ENCODE results near the gene CDK16. TPM values are rescaled to one million over a fixed set of nuclear protein-coding genes. Genes with fewer than 3 reads are reported as not detected.
A peak's percentile ranks its signal among the peaks of the same experiment; 100 is the strongest.

The CDK16 gene
- total and polyA plus RNA-seq, 2 donors (not counting 1 experiment from before 2014, with no cell fraction given) = 57.6 to 104 TPM

DNA sequence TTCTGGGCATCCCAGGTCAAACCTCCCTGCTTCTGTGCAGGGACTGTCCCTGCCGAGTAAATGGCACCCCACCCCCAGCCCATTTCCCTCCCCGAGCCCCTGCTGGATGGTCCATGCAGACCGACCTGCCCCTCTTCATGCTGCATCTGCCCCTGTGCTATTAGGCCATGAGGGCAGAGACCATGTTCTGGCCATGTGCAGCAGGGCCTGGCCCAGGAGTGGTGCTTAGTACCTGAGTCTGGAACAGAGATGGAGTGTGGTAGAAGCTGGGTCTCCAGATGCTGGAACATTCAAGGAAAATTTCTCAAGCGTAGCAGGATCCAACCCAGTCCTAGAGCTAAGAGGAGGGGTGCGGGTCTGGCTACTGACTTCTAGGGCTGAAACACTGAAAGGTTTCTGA is 40.1 kb upstream of the CDK16 start:
- DNase-seq (ENCODE audit: low read depth in 2 of 2) = no peak
- Histone ChIP-seq H3K4me3 (replicated peaks in 1 of 4; ENCODE audit: control extremely low read depth in 1 of 4, insufficient read depth in 1 of 4, low read depth in 3 of 4, low read length in 4 of 4) (no peak overlapping the region), H3K4me2 (ENCODE audit: extremely low read depth, insufficient read depth, low read length) (no peak overlapping the region), H3K9me3 (ENCODE audit: control insufficient read depth, insufficient read depth, low read depth, low read length) (no peaks in the 10 kb centered on the region), H3K36me3 (ENCODE audit: control insufficient read depth, insufficient read depth, low read length) (peaks cover 7% of the 10 kb centered on the region), H4K20me1 (ENCODE audit: control insufficient read depth, extremely low read depth, insufficient read depth, low read length) (no peaks in the 10 kb centered on the region), H3K9ac (ENCODE audit: insufficient read depth, low read length) (no peak overlapping the region), H3K27ac (ENCODE audit: insufficient read depth, low read length) (no peak overlapping the region), H3K27me3 (ENCODE audit: control insufficient read depth, insufficient read depth, low read length) (no peaks in the 10 kb centered on the region), H2AFZ (ENCODE audit: low read length) (no peak overlapping the region), H3K4me1 (ENCODE audit: control insufficient read depth, extremely low read depth, insufficient read depth, low read length) (no peaks in the 10 kb centered on the region), H3K79me2 (ENCODE audit: control insufficient read depth, insufficient read depth, low read length) (no peaks in the 10 kb centered on the region)
- no peak for TF ChIP-seq EZH2 (IDR thresholded peaks at IDR 0.05; ENCODE audit: low read length, missing control alignments)
- TF ChIP-seq CTCF (conservative IDR thresholded peaks at IDR 0.05 in 1 of 2, IDR thresholded peaks at IDR 0.05 in 1 of 2; ENCODE audit: low read depth in 1 of 2, low read length in 2 of 2) = no peak

DNA sequence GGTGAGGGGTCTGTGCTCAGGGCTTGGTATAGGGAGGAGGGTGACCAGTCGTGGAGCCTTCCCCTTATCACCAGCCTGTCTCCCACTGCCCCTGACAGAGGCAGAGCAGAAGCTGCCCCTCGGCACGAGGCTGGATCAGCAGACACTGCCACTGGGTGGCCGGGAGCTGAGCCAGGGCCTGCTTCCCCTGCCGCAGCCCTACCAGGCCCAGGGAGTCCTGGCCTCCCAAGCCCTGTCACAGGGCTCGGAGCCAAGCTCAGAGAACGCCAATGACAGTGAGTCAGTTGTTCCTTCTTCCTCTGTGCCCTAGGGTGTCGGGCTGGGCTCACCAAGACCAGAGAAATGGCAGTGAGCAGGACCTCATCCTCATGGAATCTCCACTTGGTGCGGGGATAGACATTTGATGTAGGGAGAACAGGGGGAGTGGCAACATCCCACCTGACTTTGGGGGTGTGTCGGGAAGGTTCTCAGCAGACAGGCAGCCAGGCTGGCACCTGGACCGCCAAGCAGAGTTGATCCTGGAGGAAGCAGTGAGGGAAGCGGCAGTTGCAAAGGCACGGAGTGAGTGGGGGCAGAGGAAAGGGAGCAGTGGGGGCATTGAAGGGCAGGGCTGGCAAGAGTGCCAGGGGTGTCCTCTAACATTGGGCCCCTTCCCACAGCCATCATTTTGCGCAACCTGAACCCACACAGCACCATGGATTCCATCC is 39.1 kb upstream of the CDK16 start:
- no peaks in the 10 kb centered on the region for H4K20me1 ChIP-seq (ENCODE audit: control insufficient read depth, extremely low read depth, insufficient read depth, low read length)
- peak in 1 of 2 donors; percentile 43 for DNase-seq (ENCODE audit: low read depth in 2 of 2)
- no peaks in the 10 kb centered on the region for H3K9me3 ChIP-seq (ENCODE audit: control insufficient read depth, insufficient read depth, low read depth, low read length)
- no peaks in the 10 kb centered on the region for H3K4me1 ChIP-seq (ENCODE audit: control insufficient read depth, extremely low read depth, insufficient read depth, low read length)
- no peak overlapping the region for H3K4me2 ChIP-seq (ENCODE audit: extremely low read depth, insufficient read depth, low read length)
- H3K9ac ChIP-seq (ENCODE audit: insufficient read depth, low read length) = no peak overlapping the region
- H3K27ac ChIP-seq (ENCODE audit: insufficient read depth, low read length) = no peak overlapping the region
- peaks cover 7% of the 10 kb centered on the region for H3K36me3 ChIP-seq (ENCODE audit: control insufficient read depth, insufficient read depth, low read length)
- TF ChIP-seq EZH2 (IDR thresholded peaks at IDR 0.05; ENCODE audit: low read length, missing control alignments) (no peak), CTCF (conservative IDR thresholded peaks at IDR 0.05 in 1 of 2, IDR thresholded peaks at IDR 0.05 in 1 of 2; ENCODE audit: low read depth in 1 of 2, low read length in 2 of 2) (no peak)
- H3K4me3 ChIP-seq (replicated peaks in 1 of 4; ENCODE audit: control extremely low read depth in 1 of 4, insufficient read depth in 1 of 4, low read depth in 3 of 4, low read length in 4 of 4) = no peak overlapping the region
- H2AFZ ChIP-seq (ENCODE audit: low read length) = no peak overlapping the region
- no peaks in the 10 kb centered on the region for H3K27me3 ChIP-seq (ENCODE audit: control insufficient read depth, insufficient read depth, low read length)
- H3K79me2 ChIP-seq (ENCODE audit: control insufficient read depth, insufficient read depth, low read length) = no peaks in the 10 kb centered on the region

- Histone ChIP-seq H3K9ac (ENCODE audit: insufficient read depth, low read length) (no peak overlapping the region), H3K4me1 (ENCODE audit: control insufficient read depth, extremely low read depth, insufficient read depth, low read length) (no peaks in the 10 kb centered on the region), H4K20me1 (ENCODE audit: control insufficient read depth, extremely low read depth, insufficient read depth, low read length) (no peaks in the 10 kb centered on the region), H3K27ac (ENCODE audit: insufficient read depth, low read length) (no peak overlapping the region), H3K79me2 (ENCODE audit: control insufficient read depth, insufficient read depth, low read length) (no peaks in the 10 kb centered on the region), H3K9me3 (ENCODE audit: control insufficient read depth, insufficient read depth, low read depth, low read length) (no peaks in the 10 kb centered on the region), H3K27me3 (ENCODE audit: control insufficient read depth, insufficient read depth, low read length) (no peaks in the 10 kb centered on the region), H3K36me3 (ENCODE audit: control insufficient read depth, insufficient read depth, low read length) (peaks cover 9% of the 10 kb centered on the region), H3K4me3 (replicated peaks in 1 of 4; ENCODE audit: control extremely low read depth in 1 of 4, insufficient read depth in 1 of 4, low read depth in 3 of 4, low read length in 4 of 4) (no peak overlapping the region), H3K4me2 (ENCODE audit: extremely low read depth, insufficient read depth, low read length) (no peak overlapping the region), H2AFZ (ENCODE audit: low read length) (no peak overlapping the region)
- no peak for DNase-seq (ENCODE audit: low read depth in 2 of 2)
- TF ChIP-seq EZH2 (IDR thresholded peaks at IDR 0.05; ENCODE audit: low read length, missing control alignments) (no peak), CTCF (conservative IDR thresholded peaks at IDR 0.05 in 1 of 2, IDR thresholded peaks at IDR 0.05 in 1 of 2; ENCODE audit: low read depth in 1 of 2, low read length in 2 of 2) (no peak)
Observed at GRCh38 chrX:47179928-47180255, 38.6 kb upstream of the CDK16 start.
